Stomach smooth muscle (tissue), 2 donors: ENCODE results near the gene JPT1.

ENCODE experiments used
- H3K27ac ChIP-seq: one replicate; pipeline ENCODE4 v1.7.0; 2013; ENCODE audit warnings: mild to moderate bottlenecking, low read length, inconsistent platforms
- H3K27me3 ChIP-seq, 2 donors: one replicate each; pipeline ENCODE4 v1.7.0; 2013; ENCODE audit warnings: low read length in 2 of 2; ENCODE audit not compliant: insufficient read depth in 2 of 2, control insufficient read depth in 1 of 2
- H3K36me3 ChIP-seq, 2 donors: one replicate each; pipeline ENCODE4 v1.7.0; 2013; ENCODE audit warnings: low read length in 2 of 2; ENCODE audit not compliant: control insufficient read depth in 2 of 2, insufficient read depth in 2 of 2
- H3K4me1 ChIP-seq: one replicate; pipeline ENCODE4 v1.7.0; 2013; ENCODE audit warnings: low read length; ENCODE audit not compliant: control insufficient read depth, insufficient read depth
- H3K4me3 ChIP-seq, 2 donors: one replicate each; pipeline ENCODE4 v1.7.0; 2013; ENCODE audit warnings: low read length in 2 of 2
- H3K9ac ChIP-seq, 2 donors: one replicate each; pipeline ENCODE4 v1.7.0; 2013; ENCODE audit warnings: low read length in 2 of 2, mild to moderate bottlenecking in 1 of 2
- H3K9me3 ChIP-seq, 2 donors: one replicate each; pipeline ENCODE4 v1.7.0; 2013; ENCODE audit warnings: low read length in 2 of 2; ENCODE audit not compliant: control insufficient read depth in 2 of 2
- donor health status: healthy.
- donor health status: Pancreatic carcinoma.

Gene JPT1

GRCh38 chr17:75154195-75155106 is at the start of gene JPT1:
Gene JPT1 (minus strand): TSS chr17:75154512. CDS start chr17:75154397, 115 bp downstream.
- Histone ChIP-seq H3K27me3 (no peaks in the 10 kb centered on the region), H3K4me3 (peak within 1 kb of the TSS; percentile 68 to 91), H3K9ac (peak within 1 kb of the TSS; percentile 69 to 72), H3K9me3 (no peaks in the 10 kb centered on the region), H3K27ac (no peak within 1 kb of the TSS), H3K4me1 (peaks cover 14% of the 10 kb centered on the region), H3K36me3 (no peaks in the 10 kb centered on the region)

- no peak overlapping the region for H3K9ac ChIP-seq
- H3K4me1 ChIP-seq: peaks cover 8% of the 10 kb centered on the region
- no peak overlapping the region for H3K27ac ChIP-seq
- H3K4me3 ChIP-seq: no peak overlapping the region
- H3K9me3 ChIP-seq: no peaks in the 10 kb centered on the region
- H3K36me3 ChIP-seq: no peaks in the 10 kb centered on the region
- no peaks in the 10 kb centered on the region for H3K27me3 ChIP-seq
Observed at GRCh38 chr17:75199886-75200618, 45.7 kb upstream of the JPT1 start.

- H3K9me3 ChIP-seq: no peaks in the 10 kb centered on the region
- H3K9ac ChIP-seq: no peak overlapping the region
- H3K4me3 ChIP-seq: no peak overlapping the region
- H3K36me3 ChIP-seq: no peaks in the 10 kb centered on the region
- H3K27me3 ChIP-seq: no peaks in the 10 kb centered on the region
- no peak overlapping the region for H3K27ac ChIP-seq
- no peaks in the 10 kb centered on the region for H3K4me1 ChIP-seq
Observed at GRCh38 chr17:75194879-75195278, 40.6 kb upstream of the JPT1 start.

GRCh38 chr17:75191584-75191983 is 37.3 kb upstream of the JPT1 start:
- no peak overlapping the region for H3K4me3 ChIP-seq
- no peaks in the 10 kb centered on the region for H3K27me3 ChIP-seq
- H3K4me1 ChIP-seq: no peaks in the 10 kb centered on the region
- H3K9me3 ChIP-seq: no peaks in the 10 kb centered on the region
- no peaks in the 10 kb centered on the region for H3K36me3 ChIP-seq
- no peak overlapping the region for H3K9ac ChIP-seq
- H3K27ac ChIP-seq: no peak overlapping the region

- no peaks in the 10 kb centered on the region for H3K9me3 ChIP-seq
- no peak overlapping the region for H3K27ac ChIP-seq
- no peak overlapping the region for H3K9ac ChIP-seq
- H3K4me1 ChIP-seq: no peaks in the 10 kb centered on the region
- no peak overlapping the region for H3K4me3 ChIP-seq
- H3K27me3 ChIP-seq: no peaks in the 10 kb centered on the region
- H3K36me3 ChIP-seq: no peaks in the 10 kb centered on the region
Observed at GRCh38 chr17:75188614-75189013, 34.3 kb upstream of the JPT1 start.

GRCh38 chr17:75183999-75184884 is 29.9 kb upstream of the JPT1 start:
- H3K9ac ChIP-seq: no peak overlapping the region
- no peaks in the 10 kb centered on the region for H3K9me3 ChIP-seq
- H3K36me3 ChIP-seq: no peaks in the 10 kb centered on the region
- no peaks in the 10 kb centered on the region for H3K27me3 ChIP-seq
- H3K4me1 ChIP-seq: peaks cover 17% of the 10 kb centered on the region
- H3K27ac ChIP-seq: peak overlapping the region; percentile 94
- no peak overlapping the region for H3K4me3 ChIP-seq

GRCh38 chr17:75182569-75183436 is 28.5 kb upstream of the JPT1 start, which contains the start of gene SUMO2:
Gene SUMO2 (minus strand): TSS chr17:75182959. CDS start chr17:75182834, 125 bp downstream.
- peak within 1 kb of the TSS; percentile 94 for H3K27ac ChIP-seq
- H3K4me3 ChIP-seq: peak within 1 kb of the TSS; percentile 90
- no peaks in the 10 kb centered on the region for H3K27me3 ChIP-seq
- no peaks in the 10 kb centered on the region for H3K9me3 ChIP-seq
- peak within 1 kb of the TSS; percentile 86 to 93 for H3K9ac ChIP-seq
- peaks cover 2 to 3% of the 10 kb centered on the region in 2 donors for H3K36me3 ChIP-seq
- peaks cover 17% of the 10 kb centered on the region for H3K4me1 ChIP-seq

GRCh38 chr17:75182319-75182568 is 27.9 kb upstream of the JPT1 start:
- no peaks in the 10 kb centered on the region for H3K9me3 ChIP-seq
- peaks cover 17% of the 10 kb centered on the region for H3K4me1 ChIP-seq
- no peaks in the 10 kb centered on the region for H3K27me3 ChIP-seq
- H3K27ac ChIP-seq: peak overlapping the region; percentile 94
- peak overlapping the region; percentile 90 for H3K4me3 ChIP-seq
- peak overlapping the region; percentile 86 to 93 for H3K9ac ChIP-seq
- H3K36me3 ChIP-seq: peaks cover 2 to 3% of the 10 kb centered on the region in 2 donors

- Histone ChIP-seq H3K27me3 (no peaks in the 10 kb centered on the region), H3K4me1 (peaks cover 17% of the 10 kb centered on the region), H3K9me3 (no peaks in the 10 kb centered on the region), H3K9ac (peak overlapping the region; percentile 86 to 93), H3K27ac (peak overlapping the region; percentile 94), H3K36me3 (peaks cover 2 to 3% of the 10 kb centered on the region in 2 donors), H3K4me3 (peak overlapping the region; percentile 90)
Observed at GRCh38 chr17:75181608-75182318, 27.5 kb upstream of the JPT1 start.
